Endothelial cell of umbilical vein (primary cell): ENCODE measurements around the gene PPFIBP2.

Source experiments
- EZH2 ChIP-seq: IDR thresholded peaks from 2 replicates; pipeline ENCODE4 v1.6.1; 2012; ENCODE audit warnings: borderline replicate concordance, low read depth, mild to moderate bottlenecking, moderate library complexity, low read length, inconsistent platforms; ENCODE audit not compliant: severe bottlenecking
- POLR2A ChIP-seq: IDR thresholded peaks from 2 replicates; pipeline ENCODE4 v1.6.1; 2012; ENCODE audit warnings: low read depth, mild to moderate bottlenecking, control low read depth, low read length
- TF ChIP-seq, protein P1 (sequence below), 2 donors: IDR thresholded peaks; 1 replicate in 1 of 2; 2 replicates in 1 of 2; pipeline ENCODE4 v1.5.1; 2011; ENCODE audit warnings: low read length in 2 of 2, mild to moderate bottlenecking in 2 of 2, moderate library complexity in 2 of 2, control low read depth in 1 of 2, inconsistent platforms in 1 of 2, low read depth in 1 of 2; ENCODE audit not compliant: insufficient read depth in 1 of 2; ENCODE audit errors: extremely low read depth in 1 of 2
- TF ChIP-seq, protein P2 (sequence below): IDR thresholded peaks from 2 replicates; pipeline ENCODE4 v1.6.1; 2011; ENCODE audit not compliant: insufficient read depth, insufficient read length

DNA sequence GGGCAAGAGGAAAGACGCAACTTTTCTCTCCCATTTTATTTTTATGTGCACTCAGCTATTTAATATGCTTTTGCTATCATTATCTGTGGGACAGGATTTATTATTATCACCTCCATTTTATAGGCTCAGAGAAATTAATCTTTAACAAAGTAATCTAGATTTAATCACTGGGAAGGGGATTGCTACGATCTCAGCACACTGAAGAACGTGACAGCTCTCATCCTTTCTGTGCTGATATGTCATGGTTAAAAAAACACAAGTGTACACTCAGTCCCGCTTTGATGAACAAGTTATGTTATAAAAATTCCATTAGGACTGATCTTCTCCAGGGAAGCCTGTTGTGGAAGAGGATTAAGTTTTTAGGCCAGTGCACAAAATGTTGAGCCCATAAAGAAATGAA is 121.9 kb downstream of the PPFIBP2 start:
- TF ChIP-seq POLR2A, result no peak
- TF ChIP-seq, protein P1, sequence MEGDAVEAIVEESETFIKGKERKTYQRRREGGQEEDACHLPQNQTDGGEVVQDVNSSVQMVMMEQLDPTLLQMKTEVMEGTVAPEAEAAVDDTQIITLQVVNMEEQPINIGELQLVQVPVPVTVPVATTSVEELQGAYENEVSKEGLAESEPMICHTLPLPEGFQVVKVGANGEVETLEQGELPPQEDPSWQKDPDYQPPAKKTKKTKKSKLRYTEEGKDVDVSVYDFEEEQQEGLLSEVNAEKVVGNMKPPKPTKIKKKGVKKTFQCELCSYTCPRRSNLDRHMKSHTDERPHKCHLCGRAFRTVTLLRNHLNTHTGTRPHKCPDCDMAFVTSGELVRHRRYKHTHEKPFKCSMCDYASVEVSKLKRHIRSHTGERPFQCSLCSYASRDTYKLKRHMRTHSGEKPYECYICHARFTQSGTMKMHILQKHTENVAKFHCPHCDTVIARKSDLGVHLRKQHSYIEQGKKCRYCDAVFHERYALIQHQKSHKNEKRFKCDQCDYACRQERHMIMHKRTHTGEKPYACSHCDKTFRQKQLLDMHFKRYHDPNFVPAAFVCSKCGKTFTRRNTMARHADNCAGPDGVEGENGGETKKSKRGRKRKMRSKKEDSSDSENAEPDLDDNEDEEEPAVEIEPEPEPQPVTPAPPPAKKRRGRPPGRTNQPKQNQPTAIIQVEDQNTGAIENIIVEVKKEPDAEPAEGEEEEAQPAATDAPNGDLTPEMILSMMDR (IDR thresholded peaks at IDR 0.05; ENCODE audit: extremely low read depth in 1 of 2, insufficient read depth in 1 of 2, low read depth in 1 of 2, low read length in 2 of 2), result no peak
- TF ChIP-seq, protein P2, sequence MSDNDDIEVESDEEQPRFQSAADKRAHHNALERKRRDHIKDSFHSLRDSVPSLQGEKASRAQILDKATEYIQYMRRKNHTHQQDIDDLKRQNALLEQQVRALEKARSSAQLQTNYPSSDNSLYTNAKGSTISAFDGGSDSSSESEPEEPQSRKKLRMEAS, result no peak
- TF ChIP-seq EZH2, result no peak
